HG03159 (cell line): ENCODE results near the gene UCP2.
"Not testable (repeated sequence)": the region's sequence is repeated elsewhere in the genome, so short reads cannot be mapped to it uniquely, and the experiment has no call there.

Source experiments
- ATAC-seq: cut with Tn5 transposase; IDR thresholded peaks from one replicate; pipeline ENCODE4 v1.9.1; 2021; ENCODE audit warnings: mild to moderate bottlenecking, moderate library complexity; ENCODE audit not compliant: unreplicated experiment

Gene UCP2

DNA sequence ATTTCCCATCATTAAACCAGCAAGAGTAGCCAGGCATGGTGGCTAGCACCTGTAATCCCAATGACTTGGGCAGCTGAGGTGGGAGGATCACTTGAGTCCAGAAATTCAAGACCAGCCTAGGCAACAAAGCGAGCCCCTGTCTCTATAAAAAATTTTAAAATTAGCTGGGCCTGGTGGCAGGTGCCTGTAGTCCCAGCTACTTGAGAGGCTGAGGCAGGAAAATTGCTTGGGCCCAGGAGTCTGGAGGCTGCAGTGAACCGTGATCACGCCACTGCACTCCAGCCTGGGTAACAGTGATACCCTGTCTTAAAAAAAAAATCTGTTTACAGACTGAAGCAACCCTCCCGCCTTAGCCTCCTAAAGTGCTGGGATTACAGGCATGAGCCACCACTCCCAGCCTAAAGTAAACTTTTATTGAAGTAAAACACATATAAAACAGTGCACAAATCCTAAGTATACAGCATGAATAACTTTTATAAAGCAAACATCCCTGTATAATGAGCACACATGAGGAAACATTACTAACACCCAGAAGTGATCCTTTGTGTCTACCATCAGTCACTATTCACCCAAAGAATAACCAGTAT, 13.6 kb upstream of the UCP2 start:
- no peak for ATAC-seq

DNA sequence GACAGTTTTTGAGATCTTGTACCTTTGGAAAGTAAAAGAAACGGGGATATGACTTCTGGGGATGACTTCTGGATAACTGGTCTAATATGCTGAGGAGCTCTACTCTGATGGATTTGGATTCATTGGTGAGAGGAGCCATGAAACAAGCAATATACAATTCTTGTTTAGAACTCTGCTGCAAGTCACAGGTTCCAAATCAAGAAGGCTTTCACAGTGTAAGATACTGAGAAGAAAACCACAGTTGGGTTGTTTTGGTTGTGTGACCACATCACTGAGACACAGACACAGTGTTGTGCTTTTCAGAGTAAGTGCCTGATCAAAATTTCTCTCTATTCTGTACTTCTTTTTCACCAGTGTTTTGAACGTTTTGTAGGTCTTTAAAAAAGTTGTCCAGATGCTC, 13.1 kb upstream of the UCP2 start:
- ATAC-seq = peak; percentile 42

DNA sequence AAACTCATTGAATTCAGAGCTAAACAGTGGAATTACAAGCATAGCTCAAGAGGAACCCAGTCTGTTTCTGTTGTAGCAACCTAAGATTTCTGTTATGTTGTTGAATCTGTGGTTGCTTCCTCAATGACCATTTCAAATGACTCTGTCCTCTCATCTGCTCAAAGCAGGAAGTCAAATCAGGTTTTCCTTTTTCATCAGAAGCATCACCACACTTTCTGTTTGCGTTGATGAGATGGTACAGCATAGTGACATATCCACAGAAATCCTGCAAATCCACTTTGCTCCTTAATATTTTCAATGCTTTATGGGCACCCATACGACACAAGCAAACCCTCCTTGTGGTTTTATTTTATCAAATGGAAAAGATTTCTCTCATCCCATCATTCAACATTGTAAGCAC, 12.6 kb upstream of the UCP2 start:
- peak; percentile 64 for ATAC-seq

DNA sequence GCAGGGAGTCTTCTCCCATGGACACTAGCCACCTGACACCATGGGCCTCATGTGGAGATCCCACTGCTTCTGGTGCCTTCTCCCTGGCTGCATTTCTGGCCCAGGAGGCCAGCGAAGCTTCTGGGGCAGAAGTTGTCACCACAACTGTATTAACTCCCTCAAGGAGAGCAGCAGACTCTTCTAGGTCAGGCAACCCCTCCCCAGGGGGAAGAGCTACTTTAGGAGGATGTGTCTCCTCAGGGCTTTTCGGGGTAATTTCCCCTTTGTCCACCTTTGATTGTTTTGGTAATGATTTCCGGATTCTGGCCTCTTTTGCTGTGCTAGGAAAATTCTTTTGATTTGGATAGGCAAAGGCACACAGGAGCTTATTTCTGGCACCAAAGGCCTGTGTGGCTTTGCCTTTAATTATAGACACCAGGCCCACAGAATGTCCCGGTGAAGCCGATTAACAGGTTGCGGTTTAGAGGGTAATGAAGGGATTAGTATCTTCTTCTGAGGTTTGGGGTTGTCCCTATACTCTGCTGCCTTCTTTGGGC, 8.9 kb upstream of the UCP2 start:
- ATAC-seq = no peak

DNA sequence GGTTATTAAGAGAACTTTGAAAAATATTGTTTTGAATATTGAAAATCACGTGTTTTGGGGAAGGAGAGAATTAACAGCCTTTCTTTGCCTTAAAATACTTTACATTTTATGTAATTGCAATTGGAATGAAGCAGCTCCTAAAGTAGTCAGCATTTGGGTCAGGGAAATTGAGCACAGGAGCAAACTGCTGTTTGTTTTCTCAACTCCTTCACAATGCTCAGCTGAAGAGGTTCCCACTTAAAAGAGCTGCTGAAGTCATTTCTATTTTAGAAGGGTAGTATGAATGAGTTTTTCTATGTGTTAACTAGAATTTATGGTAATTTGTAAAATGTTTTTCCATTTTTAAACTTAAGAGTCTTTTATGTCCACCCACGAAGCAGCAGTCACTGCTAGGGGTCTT, 8.1 kb upstream of the UCP2 start:
- no peak for ATAC-seq

DNA sequence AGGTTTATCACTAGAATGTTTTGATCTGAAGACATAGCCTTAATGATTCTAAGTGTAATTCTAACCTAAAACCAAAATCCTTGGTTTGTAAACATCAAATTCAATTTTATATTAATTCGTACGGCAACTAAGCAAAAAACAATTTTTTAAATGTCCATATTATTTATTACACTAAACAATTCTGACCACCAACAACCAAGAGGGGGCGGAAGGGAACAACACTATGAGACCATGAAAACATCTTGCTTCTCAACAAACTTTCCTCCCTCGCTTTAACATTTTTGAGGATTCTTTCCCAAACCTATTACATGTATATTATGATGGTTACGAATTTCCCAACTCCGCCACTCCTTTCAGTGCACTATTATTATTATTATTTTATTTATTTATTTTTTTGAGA, 6.5 kb upstream of the UCP2 start:
- no peak for ATAC-seq

DNA sequence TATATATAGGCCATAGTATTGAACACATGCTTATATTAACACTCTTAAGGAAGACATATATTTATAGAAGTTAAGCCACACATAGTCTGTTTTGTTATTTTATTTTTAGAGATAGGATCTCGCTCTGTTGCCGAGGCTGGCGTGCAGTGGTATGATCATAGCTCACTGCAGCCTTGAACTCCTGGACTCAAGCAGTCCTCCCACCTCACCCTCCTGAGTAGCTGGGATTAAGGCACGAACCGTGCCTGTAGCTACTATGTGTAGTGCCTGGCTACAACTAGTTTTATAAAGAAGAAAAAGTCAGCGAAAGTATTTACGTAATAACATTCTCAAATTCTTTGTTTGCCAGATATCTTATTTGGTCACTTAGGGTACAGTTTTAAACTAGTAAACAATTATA, 5.6 kb upstream of the UCP2 start:
- no peak for ATAC-seq

DNA sequence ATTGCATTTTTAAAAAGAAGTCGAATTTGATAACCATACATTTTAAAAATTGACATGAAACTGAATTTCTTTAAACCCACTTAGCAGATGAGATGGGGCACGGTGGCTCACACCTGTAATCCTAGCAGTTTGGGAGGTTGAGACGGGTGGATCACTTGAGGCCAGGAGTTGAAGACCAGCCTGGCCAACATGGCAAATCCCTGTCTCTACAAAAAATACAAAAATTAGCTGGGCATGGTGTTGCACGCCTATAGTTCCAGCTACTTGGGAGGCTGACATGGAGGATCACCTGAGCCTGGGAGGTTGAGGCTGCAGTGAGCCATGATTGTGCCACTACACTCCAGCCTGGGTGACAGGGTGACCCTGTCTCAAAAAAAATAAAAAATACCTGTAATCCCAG, 3.0 kb upstream of the UCP2 start:
- not testable (repeated sequence) for ATAC-seq

DNA sequence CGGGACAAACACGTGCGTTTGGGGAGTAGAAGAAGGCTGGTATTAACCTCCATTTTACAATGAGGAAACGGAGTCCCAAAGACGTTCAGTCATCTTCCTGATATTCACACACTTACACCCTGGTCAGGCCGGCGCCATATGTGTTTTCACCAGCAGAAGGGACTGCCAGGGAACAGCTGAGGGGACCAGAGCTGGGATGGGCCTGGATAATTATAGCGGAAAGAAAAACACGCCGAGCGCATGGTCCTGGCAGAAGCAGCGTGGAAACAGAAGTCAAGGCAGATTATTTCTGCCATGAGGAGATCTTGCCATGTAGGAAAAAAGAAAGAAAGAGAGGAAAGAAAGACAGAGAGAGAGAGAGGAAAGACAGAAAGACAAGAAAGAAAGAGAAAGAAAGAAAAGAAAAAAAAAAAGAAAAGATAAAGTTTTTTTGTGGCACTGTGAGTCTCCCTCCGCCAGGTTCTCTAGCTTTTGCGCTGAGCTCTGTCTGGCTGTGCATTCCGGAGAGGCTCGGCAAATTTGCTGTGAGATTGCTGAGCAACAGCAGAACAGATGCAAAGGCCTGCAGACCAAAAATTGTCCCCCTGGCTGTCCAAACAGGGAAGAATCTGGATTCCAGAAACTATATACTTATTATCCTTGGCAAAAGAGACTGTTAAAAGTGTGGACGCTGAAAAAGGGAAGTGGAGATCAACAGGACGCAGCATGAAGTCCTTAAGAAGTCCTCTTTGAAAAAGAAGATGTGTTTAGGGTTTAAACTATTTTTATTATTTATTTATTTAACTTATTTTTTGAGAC, 1.3 kb upstream of the UCP2 start:
- no peak for ATAC-seq

DNA sequence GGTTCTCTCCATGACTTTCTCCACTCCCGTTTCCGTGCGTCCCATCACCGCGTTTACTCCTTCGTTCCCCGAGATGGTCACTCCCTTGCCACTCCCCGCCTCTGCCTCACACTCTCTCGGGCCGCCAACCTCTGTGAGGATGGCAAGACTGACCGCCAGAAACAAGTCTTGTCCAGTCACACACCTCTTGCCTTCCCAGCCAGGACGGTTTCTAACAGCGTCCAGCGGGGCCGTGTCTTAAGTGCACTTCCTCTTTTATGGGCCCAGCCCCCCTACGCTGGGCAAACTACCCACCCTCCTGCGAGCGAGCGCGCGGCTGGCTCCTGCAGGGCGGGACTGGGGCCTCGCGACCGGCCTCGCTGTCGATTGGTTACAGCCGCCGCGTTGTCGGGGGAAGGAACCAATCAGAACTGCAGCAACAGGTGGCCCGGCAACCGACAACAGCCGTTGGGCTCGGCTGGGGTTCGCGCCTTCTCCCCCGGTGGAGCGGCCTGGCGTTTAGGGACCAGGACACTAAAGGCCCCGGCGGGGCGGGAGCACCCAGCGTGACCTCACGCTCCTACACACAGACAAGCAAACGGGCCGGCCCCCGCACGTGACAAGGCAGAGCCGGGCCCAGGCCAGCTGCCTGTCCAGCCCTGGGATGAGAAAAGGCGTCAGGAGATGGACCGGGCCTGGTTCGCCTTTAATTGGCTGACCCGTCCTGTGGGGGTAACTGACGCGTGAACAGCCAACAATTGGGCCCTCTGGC, 522 bp upstream of the UCP2 start:
- ATAC-seq = peak; percentile 71

DNA sequence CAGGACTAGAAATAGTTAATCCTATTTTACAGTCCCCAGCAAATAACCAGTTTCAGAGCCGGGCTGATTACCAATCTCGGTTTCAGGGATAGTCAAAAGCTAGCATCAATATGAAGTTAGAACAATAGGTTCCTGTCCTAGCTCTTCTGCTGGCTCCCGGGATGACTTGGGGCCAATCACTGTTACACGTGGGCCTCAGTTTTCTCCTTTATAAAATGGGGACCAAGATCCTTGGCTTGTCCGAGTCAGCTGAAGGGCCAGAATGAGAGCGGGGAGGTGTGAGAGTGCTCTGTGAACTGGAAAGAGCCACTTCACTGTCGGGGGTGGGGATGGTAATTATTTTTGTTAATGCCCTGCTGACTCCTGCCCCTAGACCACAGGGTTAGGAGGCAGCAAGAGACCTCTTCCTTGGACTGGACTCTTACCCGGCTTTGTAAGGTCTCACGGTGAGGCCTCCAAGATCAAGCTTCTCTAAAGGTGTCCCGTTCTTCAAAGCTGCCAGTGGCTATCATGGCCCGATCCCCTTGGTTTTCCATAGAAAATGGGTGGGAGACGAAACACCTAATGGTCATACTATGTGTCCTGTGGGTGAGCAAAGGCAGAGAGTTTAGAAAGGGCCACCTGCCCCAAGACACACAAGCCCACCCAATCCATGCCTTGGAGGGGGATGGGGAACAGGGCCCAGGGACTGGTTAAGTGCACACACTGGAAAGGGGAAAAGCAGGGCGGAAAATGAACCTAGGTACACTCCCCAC, 1.4 kb downstream of the UCP2 start:
- no peak for ATAC-seq

DNA sequence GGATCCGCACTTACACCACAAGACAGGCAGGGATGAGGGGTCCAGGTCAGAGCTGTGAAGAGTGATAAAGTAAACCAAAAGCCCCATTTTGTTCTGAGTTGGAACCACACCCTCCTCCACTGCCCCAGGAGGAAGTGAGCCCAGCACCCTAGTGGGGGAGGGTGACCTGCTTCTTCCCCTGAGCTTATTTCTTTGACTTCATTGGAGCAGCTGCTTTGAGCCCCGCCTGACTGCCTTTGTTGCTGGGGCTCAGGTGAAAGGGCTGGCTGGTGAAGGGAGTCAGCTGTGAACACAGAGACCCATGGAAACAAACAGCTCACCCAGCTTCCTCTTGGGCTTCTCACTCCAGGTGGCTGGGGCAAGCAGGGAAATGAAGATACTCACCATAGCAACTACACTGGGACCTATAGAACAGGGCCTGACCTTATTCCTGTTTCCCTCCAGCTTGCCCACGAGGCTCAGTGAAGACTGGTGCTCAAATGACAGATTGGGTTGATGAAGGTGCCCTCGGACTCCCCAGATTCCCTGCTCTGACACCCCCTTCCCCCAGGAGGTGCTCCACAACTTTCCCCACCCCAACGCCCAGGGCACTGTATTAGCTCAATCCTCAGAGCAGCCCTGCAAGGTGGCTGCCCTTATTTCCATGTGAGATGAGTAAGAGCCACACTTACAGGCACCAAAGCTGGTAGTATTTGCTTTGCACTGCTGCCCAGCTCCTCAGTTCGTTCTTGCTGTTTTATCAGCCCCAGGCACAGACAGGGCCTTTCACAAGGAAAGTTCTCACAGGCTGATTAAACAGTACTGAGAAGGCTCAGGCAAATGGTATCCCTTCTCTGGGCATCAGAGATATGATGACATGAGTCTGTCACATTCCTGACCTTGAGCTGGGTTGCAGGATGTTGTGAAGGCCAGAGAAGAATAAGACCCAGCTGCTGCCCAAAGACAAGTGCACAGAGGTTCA, 2.4 kb downstream of the UCP2 start:
- peak; percentile 49 for ATAC-seq

DNA sequence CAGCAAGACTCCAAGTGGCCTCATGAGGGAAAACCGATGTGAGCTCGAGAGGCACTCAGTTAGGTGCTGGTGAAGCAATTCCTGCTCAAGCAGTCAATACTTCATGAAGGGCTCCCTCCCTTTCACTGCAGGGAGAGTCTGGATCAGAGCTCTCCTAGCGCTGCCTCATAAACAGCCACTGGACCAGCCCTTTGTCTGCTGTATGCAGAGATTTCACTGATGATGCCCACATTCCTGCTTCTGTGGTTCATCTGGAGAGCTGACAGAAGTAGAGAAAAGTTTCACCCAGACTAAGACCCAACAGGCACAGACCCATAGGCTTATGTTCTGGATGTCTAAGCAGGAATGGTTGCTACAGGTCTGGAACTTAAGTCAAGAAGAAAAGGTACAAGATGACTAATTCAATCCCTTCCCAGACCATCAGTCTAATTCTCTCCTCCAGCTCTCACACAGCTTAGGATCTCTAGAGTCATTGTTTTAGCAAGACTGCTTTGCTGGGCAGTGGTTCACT, 4.0 kb downstream of the UCP2 start:
- no peak for ATAC-seq

DNA sequence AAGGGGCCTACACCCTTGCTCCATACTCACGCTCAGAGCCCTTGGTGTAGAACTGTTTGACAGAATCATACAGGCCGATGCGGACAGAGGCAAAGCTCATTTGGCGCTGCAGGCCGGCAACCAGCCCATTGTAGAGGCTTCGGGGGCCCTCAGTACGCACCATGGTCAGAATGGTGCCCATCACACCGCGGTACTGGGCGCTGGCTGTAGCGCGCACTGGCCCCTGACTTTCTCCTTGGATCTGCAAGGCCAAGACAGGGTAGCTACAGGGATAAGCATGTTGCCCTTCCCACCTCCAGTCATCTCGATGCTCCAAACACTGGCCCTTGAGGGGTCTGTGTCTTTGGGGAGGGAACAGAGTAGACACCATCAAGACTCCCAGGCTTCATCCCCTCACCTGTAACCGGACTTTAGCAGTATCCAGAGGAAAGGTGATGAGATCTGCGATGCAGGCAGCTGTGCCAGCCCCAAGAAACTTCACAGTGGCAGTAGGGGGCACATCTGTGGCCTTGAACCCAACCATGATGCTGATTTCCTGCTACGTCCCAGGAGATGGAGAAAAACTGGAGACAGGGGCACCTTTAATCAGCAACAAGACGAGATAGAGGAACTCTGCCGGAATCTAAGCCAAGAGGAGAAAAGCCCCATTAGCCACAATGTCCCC, 4.7 kb downstream of the UCP2 start:
- no peak for ATAC-seq

DNA sequence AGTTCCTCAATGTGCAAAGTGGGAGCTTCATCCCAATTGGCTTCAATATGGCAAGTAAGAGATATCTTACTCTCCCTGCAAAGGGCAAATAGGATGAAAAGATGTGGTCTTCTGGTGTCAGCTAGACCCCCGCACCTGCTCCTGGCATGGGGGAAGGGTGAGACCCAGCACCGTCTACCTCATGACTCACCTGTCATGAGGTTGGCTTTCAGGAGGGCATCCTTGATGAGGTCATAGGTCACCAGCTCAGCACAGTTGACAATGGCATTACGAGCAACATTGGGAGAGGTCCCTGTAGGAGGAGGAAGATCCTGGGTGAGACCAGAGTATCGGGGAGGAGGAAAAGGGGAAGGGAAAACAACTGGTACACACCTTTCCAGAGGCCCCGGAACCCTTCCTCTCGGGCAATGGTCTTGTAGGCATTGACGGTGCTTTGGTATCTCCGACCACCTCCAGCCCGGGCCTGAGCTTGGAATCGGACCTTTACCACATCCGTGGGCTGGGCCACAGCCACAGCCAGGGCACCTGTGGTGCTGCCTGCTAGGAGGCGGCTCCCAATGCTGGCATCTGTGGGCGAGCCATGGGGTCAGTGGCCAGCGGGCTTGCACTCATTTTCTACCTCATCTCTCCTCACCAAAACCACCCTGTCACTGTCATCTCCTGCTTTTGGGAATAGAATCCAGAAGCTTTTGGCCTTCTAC, 6.0 kb downstream of the UCP2 start:
- ATAC-seq = no peak

DNA sequence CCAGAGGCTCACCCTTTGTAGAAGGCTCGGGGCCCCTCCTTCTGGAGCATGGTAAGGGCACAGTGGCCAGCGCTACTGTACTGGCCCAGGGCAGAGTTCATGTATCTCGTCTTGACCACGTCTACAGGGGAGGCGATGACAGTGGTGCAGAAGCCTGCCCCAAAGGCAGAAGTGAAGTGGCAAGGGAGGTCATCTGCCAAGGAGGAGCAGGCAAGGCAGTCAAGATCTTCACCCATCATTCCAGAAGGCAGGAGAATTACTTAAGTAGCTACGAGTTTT, 7.2 kb downstream of the UCP2 start:
- ATAC-seq = no peak

DNA sequence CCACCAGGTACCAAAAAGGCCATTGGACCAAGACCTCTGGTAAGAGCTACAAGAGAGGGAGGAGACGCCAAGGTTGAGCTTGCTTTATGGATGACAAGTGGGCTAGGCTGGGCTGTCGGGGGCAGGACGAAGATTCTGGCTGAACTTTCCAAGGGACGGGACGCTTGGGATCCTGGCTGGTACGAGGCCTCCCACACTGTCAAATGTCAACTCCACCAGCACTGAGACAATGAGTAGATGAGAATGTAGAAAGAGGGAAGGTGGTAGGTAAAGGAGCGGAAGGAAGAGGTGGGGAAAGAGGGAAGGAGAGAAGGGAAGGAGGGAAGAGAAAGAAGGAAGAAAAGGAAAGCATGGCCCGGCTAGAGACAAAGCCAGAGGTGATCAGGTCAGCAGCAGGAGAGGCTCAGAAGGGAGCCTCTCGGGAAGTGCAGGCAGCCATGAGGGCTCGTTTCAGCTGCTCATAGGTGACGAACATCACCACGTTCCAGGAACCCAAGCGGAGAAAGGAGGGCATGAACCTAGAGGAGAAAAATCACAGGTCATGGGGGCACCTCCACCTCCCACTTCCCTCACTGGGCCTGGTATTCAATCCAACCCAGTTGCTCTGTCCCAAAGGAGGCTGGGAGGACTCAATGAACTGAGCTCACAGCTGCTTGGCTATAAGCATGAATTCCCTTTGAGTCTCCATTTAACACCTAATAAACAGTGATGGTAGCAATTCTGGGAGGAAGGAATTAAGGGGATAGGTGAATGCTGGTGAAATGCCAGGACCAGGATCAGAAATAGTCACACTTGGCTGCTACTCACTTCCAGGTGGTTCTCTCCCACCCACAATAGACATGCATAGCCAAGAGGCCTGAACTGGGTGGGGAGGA, 7.8 kb downstream of the UCP2 start:
- ATAC-seq = no peak
